Stimulated activated CD8-positive, alpha-beta memory T cell treated with anti-CD3 and anti-CD28 coated beads, Interleukin-12 subunit alpha, Interleukin-12 subunit beta, amount 100 ng/mL, for 1 hour (primary cell): ENCODE results near the gene PADI4.

Source experiments
- DNase-seq: peaks from one replicate; pipeline ENCODE4 v3.0.0-alpha.2; 2020; ENCODE audit warnings: low read depth

The PADI4 gene, protein sequence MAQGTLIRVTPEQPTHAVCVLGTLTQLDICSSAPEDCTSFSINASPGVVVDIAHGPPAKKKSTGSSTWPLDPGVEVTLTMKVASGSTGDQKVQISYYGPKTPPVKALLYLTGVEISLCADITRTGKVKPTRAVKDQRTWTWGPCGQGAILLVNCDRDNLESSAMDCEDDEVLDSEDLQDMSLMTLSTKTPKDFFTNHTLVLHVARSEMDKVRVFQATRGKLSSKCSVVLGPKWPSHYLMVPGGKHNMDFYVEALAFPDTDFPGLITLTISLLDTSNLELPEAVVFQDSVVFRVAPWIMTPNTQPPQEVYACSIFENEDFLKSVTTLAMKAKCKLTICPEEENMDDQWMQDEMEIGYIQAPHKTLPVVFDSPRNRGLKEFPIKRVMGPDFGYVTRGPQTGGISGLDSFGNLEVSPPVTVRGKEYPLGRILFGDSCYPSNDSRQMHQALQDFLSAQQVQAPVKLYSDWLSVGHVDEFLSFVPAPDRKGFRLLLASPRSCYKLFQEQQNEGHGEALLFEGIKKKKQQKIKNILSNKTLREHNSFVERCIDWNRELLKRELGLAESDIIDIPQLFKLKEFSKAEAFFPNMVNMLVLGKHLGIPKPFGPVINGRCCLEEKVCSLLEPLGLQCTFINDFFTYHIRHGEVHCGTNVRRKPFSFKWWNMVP

DNA sequence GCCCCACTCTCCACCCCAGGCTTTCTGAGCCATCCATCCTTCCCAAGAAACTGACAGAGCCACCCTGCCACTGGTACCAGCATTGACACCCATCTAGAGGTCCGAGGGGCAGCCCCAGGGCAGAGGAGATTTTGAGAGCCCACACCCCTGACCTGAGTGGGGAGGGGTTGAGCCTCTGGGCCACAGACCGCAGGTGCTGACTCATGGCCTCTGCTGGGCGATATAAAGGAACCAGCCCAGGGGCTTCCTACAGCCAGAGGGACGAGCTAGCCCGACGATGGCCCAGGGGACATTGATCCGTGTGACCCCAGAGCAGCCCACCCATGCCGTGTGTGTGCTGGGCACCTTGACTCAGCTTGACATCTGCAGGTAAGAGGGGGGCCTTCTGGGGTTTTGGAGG is at the start of gene PADI4:
PADI4 (plus strand) TSS at position 252 of the 400 bp plus-strand sequence; CDS start at position 278, 26 bp downstream.
- no peak for DNase-seq

DNA sequence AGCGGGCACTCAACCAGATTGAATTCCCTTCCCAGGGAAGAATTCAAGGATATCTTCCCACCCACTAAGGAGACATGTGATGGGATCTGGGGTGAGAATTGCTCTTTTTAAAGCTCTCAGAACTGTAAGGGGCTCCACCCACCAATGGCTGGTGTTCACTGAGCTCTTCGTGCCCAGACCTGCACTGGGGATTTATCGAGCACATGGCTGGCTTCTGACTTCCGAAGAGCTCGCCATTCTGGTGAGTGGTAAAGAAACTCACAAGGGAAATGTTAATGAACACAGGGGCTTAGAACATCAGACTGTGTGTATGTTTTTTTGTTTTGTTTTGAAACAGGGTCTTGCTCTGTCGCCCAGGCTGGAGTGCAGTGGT is 49.3 kb upstream of the PADI4 start:
- no peak for DNase-seq

DNA sequence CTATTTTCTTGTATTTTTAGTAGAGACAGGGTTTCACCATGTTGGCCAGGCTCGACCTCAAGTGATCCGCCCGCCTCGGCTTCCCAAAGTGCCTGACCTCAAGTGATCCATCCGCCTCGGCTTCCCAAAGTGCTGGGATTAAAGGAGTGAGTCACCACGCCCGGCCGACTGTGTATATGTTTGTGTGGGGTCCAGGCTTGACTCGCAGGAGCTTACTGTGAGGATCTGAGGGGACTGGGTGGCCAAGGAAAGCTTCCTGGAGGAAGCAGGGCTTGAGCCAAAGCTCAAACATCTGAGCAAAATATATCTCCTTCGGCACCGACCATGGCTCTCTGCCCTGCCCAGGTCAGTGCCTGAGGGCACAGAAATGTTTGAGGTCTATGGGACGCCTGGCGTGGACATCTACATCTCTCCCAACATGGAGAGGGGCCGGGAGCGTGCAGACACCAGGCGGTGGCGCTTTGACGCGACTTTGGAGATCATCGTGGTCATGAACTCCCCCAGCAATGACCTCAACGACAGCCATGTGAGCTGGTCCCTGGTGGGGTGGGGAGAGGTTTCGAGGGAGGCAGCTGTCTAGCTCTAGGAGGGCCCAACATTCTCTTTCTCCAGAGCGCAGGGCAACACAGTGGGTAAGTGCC is 48.6 kb upstream of the PADI4 start:
- DNase-seq: no peak

DNA sequence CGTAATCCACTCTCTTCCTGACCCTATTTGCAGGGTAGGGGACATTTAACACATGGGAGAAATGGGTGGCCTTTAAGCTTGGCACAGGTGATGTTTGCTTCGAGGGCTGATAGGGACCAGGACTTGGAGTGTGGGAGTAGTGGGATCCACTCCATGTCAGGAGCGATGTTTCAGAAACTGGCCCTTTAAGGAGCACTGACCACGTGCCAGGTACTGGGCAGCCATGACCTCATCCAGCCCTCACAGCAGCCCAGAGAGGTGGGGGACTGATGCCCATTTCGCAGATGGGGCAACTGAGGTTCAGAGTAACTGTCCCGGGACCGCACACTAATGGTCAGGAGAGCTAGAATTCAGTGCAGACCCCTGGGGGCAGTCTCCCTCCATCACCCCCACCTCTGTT is 47.7 kb upstream of the PADI4 start:
- no peak for DNase-seq

DNA sequence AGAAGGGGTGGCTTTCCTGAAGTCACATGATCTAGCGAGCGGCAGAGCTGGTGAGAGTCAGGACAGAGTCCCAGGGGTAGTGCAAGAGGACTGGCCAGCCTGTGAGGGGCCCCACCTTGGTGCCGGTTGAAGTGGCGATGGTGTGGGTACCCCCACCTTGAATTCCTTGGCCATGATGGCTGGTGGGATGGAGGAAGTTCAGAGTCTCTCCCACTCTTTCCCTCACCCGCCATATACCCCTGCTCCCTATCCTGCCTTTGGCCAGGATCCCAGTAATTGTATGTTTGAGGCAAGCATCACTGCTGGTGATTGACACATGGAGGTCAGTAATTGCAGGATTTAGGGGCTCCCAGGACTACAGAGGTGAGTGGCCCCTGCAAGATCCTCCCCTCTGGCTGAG is 47.3 kb upstream of the PADI4 start:
- DNase-seq: no peak

DNA sequence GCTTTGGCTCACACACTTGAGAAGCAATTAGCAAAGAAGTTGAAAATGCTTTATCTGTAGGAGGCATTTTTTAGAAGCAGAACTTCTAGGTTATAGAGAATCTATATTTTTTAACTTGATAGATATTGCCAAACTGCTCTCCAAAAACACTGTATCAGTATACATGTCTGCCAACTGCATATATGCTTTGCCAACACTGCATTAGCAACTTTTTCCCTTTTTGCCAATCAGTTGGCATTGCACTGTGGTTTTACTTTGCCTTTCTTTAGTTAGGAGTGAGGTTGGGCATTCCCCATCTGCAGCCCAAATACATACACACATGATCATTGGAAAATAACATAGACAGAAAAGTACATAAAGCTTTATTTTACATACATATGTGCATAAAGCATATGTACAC is 44.1 kb upstream of the PADI4 start:
- no peak for DNase-seq

DNA sequence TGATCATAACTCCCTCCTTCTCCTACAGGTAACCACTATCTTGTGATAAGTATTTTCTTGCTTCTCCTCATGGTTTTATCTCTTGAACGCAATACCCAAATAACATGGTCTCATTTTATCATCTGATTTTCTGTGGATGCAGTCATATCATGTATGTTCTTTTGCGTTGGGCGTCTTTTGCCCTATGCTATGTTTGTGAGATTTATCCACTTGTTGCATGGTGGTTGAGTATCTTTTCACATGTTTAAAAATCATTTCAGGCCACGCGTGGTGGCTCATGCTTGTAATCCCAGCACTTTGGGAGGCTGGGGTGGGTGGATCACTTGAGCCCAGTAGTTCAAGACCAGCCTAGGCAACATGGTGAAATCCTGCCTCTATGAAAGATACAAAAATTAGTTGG is 43.5 kb upstream of the PADI4 start:
- no peak for DNase-seq

DNA sequence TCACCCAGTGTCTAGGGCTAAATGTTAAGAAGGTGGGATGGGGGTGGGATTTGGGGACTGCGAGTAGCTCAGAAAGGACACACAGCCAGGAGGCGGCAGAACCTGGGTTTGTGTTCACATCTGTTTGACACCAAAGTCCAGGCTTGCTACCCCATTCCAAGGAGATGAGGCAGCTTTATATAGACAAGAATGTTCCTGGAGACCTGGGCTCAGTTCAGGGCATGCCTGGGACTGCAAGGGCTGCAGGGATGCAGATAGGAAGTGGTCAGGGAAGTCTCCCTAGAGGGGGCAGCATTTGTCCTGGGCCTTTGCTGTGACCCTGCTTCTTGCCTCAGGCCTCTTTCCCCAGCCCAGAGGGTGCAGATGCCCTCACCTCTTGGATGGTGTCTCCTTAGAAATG is 42.8 kb upstream of the PADI4 start:
- DNase-seq: no peak

DNA sequence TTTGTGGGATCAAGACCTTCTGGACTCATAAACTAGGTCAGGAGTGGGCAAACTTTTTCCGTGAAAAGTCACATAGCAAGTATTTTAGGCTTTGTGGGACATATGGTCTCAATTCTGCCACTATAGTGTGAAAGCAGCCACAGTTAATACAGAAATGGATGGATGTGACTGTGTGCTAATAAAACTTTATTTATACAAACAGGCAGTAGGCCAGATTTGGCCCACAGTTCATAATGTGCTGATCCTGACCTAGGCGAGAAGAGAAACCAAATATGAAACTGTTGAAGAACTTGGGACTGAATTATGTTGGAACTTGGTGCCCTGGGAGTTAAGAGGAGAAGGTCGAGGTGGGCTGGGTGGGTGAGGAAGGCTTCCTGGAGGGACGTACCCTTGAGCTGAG is 42.0 kb upstream of the PADI4 start:
- DNase-seq: no peak

DNA sequence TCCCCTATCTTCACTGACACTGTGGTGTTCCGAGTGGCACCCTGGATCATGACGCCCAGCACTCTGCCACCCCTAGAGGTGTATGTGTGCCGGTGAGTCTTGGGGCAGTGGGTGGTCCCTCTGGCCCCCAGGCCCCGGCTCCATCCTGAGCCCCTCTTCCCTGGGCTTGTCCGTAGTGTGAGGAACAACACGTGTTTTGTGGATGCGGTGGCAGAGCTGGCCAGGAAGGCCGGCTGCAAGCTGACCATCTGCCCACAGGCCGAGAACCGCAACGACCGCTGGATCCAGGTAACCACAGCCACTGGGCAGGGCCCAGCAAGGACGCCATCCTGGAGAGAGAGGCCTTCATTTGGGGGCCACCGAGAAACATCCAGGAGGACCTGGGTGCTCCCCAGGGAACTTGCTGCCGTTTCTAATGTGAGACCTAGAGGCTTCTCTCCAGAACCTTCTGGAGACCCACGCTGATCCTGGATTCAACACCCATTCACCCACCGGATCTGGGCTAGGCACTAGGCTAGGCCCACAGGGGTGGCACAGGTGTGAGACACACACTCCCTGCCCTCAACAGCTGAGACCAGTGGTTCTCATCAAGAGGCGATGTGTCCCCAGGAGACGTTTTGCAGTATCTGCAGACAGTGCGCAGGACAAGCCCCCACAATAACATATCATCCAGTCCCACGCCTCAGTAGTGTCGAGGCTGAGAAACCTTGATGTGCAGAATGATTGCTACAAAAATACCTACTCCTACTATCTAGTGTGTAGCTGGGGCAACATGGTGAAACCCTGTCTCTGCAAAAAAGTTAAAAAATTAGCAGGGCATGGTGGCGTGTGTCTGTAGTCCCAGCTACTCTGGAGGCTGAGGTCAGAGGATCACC is 36.9 kb upstream of the PADI4 start:
- DNase-seq: no peak

DNA sequence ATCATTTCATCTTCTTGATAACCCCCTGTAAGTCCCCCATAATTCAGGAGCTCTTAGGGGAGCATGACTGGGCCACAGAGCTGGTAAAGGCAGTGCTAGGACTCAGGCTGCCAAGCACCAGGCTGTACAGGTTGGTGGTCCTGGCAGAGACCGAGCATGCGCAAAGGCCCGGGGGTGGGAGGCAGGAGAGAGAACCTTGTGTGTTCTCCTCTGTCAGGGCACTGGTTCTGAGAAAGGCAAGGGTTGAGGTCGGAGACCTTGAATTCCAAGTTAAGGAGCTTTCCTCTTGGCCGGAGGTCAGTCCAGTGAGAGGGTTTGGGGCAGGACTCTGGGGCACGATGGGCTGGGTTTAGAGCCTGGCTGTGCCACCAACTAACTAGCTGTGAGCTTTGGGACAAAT is 35.9 kb upstream of the PADI4 start:
- DNase-seq: no peak

DNA sequence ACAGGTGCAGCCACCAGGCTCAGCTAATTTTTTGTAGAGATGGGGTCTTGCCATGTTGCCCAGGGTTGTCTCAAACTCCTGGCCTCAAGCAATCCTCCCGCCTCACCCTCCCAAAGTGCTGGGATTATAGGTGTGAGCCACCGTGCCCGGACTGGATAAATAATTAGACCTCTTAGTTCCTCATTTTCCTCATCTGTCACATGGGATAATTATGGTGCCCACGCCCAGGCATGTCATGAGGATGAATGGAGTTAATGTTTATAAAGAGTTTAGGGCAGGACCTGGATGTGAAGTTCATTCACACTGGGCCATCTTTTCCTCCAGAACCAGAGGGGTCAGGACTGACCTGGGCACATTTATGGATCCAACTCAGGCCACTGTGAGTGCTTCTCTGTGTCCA is 35.4 kb upstream of the PADI4 start:
- DNase-seq: no peak

DNA sequence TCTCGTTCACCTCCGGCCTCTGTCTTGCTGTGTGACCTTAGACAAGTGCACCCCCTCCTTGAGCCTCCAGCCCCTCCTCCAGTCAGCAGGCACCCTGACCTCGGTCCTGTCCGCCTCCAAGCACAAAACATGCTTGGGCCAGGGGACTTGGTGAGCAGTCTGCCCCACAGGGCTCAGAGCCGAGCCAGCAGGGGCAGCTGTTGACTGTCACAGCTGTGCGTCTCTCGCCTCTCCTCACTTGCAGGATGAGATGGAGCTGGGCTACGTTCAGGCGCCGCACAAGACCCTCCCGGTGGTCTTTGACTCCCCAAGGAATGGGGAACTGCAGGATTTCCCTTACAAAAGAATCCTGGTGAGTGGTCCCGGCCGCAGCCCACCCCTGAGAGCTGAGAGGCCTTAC is 34.9 kb upstream of the PADI4 start:
- DNase-seq: no peak

DNA sequence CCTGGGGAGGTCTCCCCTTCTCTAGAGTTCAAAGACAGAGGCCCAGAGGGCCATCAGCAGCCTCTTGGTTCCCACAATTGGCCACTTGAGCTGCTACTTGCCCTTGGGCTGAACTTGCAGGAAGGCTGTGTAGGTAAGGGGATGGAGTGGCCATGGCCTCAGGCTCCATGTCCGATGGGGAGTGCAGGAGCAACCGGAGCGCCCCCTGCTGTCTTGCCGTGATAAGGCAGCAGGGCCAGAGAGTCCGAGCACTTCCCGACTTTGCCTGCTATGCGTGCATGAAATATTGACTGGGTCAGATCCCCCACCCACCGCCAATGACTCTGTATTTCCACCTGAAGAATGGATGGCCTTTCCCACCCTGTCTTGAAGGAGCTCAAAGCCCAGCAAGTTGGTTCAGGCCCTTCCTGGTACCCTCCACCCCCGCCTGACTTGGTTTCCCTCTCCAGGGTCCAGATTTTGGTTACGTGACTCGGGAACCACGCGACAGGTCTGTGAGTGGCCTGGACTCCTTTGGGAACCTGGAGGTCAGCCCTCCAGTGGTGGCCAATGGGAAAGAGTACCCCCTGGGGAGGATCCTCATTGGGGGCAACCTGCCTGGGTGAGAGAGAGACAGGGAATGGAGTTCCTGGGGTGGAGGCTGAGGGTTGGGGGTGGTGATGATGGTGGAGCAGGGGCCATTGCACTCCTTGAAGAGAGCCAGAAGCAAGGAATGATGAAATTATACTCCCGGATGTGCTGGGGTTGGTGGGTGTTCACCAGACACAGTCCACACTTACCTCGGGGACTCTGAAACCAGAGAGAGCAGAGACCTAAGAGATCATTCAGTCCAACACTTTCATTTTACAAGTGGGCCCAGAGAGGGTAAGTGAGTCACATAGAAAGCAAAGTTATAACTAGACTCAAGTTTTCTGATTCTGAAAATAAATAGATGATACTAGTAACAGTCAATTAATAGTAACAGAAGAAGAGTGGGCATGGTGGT is 33.5 kb upstream of the PADI4 start:
- DNase-seq: no peak

DNA sequence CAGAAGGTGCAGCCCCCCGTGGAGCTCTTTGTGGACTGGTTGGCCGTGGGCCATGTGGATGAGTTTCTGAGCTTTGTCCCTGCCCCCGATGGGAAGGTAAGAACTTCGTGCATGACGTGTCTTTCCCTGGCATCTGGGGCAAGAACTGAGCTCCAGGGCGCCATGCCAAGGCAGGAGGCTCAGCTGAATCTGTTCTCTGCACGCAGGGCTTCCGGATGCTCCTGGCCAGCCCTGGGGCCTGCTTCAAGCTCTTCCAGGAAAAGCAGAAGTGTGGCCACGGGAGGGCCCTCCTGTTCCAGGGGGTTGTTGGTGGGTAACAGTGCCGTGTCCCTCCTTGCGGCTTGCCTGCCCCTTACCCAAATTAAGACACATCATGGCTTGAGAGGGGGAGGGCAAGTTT is 31.4 kb upstream of the PADI4 start:
- DNase-seq: no peak

DNA sequence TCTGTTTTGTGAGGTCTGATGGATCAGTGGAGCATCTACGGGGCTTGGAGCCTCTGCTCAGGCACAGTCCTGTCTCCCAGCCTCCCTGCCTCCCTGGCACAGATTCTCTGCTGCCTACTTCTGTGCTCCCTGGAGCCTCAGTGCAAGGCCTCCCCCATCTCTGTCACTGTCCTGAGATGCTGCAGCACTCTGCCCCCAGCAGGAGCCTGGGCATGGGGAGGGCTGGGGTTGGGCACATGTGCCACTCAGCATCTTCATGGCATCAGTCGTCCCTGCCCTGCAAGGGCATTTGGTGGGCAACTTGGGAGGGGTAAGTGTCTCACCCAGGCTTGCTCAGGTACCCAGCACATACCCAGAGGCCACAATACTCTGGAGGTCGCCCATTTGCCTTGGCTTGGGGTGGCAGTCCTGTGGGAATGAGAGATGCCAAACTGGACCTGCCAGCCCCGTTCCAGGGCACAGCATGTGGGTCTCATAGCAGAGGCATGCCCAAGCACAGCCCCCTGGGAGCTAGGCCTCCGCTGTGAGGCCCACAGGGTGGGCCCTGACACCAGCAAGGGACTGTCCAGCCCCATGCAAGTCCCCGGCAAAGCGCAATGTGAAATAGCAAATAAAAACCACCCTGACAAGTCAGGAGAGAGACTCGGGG is 30.4 kb upstream of the PADI4 start:
- no peak for DNase-seq

DNA sequence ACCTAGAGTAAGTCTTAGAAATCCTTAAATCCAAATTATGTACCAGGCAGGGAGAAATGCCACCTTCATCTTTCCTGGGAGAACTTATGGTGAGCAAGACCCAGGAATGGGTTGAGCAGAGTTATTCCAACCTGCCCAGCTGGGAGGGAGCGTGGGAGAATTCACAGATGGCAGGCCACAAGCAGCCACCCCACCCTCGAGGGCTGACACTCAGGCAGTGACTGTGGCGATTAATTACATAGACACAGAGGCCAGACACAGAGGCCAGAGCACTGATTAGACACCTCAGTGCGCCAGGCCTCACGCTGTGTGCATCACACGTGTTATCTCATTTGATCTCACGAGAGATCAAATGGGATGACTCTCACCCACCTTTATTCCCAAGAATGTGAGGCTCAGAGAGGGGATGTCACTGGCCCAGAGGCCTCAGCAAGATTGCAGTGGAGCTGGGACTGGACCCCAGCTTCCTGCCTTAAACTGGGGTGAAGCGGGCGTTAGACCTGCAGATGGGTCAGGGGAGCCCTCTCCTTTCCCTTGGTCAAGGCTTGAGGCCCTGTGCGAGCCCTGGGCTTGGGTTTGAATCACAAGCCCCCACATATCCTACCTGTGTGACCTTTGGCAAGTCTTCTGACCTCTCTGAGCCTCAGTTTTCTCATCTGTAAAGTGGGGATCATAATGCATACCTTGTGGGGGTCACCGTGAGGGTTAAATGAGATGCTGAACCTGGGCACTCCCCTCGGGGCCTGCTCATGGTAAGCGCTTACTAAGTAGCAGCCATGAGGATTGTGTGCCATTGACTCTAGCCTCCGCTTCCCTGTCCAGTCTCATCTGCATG is 28.8 kb upstream of the PADI4 start:
- DNase-seq: no peak

DNA sequence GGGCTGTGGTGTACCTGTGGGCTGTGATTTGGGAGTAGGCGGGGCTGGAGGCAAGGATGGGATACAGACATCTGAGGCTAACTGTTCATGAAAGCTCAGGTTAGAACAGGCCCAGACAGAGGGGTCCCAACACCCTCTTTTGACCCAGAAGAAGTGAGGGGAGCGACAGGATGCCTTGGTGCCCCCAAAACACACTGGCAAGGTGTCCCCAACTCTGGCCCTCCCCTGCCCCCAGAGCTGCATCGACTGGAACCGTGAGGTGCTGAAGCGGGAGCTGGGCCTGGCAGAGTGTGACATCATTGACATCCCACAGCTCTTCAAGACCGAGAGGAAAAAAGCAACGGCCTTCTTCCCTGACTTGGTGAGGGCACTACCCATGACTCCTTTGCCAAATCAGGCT is 27.6 kb upstream of the PADI4 start:
- DNase-seq: no peak

DNA sequence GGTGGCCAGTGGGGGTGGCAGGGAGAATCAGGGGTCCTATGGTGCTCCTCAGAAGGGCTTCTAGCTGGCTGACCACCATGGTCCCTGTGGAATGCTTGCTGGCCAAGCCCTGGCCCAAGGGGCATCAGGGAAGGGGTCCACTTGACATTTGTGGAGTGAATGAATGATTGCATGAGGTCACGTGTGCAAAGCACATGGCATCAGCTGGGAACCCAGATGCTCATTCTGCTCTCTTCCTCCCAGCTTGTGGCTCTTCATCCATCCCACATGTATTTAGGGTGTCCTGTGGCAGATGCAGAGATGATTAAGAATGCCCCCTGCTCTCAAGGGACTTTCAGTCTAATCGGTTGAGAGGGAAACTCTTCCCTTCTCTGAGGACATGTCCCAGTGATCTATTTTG is 27.1 kb upstream of the PADI4 start:
- DNase-seq: no peak

DNA sequence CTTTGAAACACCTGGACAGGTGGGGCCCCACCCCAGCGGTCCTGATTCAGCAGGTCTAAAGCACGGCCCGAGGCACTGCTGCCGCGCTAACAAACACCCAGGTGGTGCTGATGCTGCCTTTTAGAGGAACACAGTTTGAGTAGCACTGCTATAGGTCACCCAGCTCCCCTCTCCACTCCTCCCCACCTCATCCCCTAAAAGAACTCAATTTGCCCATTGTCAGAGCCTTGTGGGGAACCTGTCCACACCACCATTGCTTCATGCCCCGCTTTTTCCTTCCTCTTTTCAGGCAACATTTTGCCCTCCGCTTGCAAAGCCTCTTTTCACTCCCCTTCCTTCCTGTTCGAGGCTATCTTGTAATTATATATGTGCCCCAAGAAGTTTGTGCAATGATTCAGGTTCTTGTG is 26.2 kb upstream of the PADI4 start:
- no peak for DNase-seq
